DMS79 (cell line): Measurements from ENCODE around the gene DBNL.
A peak's percentile ranks its signal among the peaks of the same experiment; 100 is the strongest.

ENCODE experiments used
- DNase-seq: peaks from one replicate; lab custom pipeline; 2025; lab: John Stamatoyannopoulos, UW

DBNL gene

DNA sequence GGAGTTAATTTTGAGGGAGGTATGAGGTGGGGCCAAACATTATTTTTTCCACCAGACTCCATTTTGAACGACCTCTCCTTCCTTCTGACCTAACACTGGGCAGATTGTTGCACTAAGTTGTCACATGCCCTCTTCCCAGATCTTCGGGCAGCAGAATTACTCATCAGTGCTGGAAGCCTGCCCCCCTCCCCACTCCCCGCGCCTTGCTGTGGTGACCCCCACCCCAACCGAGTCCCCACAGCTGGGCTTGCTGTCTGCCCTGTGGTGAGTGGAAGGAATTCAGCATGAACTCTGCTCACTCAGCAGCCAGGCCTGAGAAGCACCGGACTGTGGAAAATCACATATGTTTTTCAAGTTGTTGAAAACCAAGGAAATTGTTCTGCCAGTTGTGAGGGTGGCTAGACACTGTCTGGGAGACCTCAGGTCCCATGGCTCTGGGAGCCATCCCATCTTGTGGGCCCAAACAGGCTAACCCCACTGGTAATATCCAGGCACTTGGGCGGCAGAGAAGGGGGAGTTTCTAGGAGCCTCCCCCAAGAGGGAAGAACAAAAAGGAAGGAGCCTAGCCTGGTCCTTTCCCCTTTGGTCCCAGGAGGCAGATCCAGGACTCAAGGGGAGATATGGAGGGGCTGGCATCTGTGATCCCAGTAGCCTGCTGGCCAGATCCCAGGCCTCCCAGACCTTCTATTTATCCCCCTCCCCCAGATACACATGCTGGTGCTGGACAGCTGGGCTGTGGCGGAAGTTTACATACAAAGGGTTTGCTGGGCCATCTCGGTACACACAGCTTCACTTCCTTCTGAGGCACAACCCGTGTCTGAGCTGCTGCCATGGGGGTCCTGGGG, 56.2 kb downstream of the DBNL start:
- DNase-seq, result no peak

GRCh38 chr7:44101303-44101965, 56.9 kb downstream of the DBNL start:
- DNase-seq, result no peak

DNA sequence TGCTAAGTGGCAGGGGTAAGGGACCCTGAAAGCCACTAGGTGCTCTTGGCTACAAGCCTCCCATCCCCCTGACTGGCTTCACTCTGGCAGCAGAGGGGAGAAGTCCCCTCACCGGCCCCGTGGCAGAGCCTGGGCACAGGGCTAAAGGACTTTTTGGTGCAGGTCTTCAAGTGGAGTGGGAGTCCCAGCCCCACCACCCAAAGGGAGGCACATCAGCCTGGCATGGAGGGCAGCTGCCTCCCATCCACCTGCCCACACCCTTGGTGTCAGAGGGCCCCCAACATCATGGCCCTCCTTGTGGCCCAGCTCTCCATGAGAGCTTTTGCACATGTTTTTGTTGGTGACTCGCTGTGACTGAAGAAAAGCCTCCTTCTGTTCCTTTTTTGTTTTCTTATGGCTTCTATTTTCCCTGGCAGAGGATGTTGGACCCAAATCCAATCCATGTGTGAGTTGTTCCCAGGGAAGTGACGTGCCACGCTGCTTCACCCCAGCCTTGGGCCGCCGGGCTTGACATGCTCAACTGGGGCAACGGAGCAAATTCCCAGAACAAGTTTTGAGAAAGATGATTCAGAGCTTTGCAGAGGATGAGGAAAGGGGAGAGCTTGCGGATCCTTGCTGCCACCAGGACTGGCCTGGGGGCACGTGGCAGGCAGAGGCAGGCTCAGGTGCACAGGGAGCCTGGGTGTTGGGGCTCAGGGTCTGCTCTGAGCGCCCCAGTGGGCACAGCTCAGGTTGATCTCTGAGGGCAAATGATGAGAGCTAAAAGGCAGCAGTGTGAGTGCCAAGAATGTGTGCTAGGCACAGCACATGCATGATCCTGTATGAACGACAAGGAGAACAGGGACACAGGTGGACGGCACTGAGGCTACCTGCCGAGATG, 57.7 kb downstream of the DBNL start:
- DNase-seq, result no peak

GRCh38 chr7:44102846-44103565, 58.5 kb downstream of the DBNL start:
- no peak for DNase-seq

GRCh38 chr7:44103566-44103922, 59.0 kb downstream of the DBNL start:
- DNase-seq, result no peak

- DNase-seq, result peak; percentile 24
These were observed 59.7 kb downstream of the DBNL start, which contains the start of gene AEBP1 for GRCh38 chr7:44103923-44104859. Gene AEBP1, plus strand, starts transcription at chr7:44104345. Its CDS starts 321 bp downstream, at chr7:44104666.

GRCh38 chr7:44104860-44105771, 60.6 kb downstream of the DBNL start:
- no peak for DNase-seq

DNA sequence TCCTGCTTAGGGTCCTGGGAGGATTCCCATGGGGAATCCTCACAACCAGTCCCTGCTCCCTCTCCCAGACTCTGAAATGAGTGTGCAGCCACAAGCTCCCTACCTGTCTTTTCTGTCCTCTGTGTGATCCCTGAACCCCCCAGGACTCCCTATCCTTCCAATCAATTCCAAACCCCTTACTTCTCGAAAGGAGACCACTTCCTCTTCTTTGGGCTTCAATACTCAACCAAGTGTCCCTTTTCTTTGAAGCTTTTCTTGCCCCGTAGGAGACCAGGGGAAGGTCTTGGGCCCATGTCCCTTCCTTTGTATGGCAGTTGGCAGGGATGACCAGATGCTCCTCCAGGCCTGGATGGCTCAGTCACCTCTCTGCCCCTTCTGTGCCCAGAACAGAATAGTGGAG, 61.3 kb downstream of the DBNL start:
- no peak for DNase-seq

DNA sequence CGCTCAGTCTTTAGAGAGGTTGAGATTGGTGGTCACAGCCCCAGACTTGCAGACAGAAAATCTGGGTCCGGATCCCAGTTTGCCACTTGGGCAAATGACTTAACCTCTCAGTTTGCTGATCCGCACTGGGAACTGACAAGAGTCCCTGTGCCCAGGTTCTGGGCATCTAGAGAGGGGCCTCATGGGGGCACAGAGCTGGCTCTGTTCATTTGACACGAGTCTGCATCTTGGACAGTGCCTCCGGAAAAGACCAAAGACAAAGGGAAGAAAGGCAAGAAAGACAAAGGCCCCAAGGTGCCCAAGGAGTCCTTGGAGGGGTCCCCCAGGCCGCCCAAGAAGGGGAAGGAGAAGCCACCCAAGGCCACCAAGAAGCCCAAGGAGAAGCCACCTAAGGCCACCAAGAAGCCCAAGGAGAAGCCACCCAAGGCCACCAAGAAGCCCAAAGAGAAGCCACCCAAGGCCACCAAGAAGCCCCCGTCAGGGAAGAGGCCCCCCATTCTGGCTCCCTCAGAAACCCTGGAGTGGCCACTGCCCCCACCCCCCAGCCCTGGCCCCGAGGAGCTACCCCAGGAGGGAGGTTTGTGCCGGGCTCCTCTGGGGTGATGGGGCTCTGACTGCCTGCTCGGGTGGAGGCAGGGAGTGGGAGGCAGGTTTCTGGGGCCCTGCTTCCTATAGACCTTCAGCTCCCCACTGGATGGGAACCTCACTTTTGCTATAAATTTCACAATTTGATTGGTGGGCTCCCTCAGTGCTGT, 62.0 kb downstream of the DBNL start:
- no peak for DNase-seq

- DNase-seq, result no peak
These were observed 62.8 kb downstream of the DBNL start for GRCh38 chr7:44107116-44107960.

DNA sequence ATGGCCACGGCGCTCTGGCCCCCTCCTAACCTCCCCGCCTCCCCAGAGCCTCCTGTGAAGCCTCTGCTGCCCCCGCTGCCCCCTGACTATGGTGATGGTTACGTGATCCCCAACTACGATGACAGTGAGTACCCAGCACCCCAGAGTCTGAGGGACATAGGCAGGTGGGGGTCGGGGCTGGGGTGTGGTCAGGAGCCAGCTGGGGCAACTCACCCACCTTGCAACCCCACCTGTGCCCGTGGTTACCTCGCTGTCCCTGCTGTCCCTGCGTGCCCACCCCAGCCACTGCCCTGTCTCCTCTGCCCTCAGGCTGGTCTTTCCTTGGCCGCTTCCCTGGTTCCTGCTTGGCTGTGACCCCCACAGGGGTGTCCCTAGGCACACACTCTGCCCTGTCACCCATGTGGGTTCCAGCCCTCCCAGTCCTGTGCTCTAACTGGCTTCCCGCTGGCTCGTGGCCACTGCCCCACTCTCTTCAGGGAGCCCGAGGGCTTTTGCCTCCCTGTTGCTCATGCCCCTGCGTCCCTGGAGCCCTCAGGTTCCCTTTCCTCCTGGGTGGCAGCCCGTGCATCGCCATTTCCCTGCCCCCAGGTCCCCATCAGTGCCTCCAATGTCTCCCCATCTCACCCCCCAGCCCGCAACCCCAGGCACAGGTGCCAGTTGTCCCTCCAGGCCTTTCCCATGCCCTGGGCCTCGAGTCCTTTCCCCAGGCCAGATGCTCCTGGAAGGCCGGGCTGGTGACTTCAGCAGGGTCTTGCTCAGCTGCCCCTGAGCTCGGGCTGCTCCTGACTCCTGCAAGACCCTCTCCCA, 63.7 kb downstream of the DBNL start:
- no peak for DNase-seq

GRCh38 chr7:44108768-44109750, 64.6 kb downstream of the DBNL start:
- DNase-seq, result no peak

DNA sequence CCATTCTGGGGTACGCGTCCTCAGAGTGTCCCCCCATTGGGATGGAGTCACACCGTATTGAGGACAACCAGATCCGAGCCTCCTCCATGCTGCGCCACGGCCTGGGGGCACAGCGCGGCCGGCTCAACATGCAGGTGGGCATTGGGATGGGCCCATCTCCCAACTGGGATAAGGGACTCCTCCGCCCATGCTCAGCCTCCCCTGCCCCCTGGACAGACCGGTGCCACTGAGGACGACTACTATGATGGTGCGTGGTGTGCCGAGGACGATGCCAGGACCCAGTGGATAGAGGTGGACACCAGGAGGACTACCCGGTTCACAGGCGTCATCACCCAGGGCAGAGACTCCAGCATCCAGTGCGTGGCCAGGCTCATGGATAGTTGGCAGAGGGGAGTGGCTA, 65.5 kb downstream of the DBNL start:
- no peak for DNase-seq

GRCh38 chr7:44110719-44111635, 66.5 kb downstream of the DBNL start:
- DNase-seq, result no peak
